K562 (cell line): Measurements from ENCODE around the gene C5orf24. TPM values are rescaled to one million over a fixed set of nuclear protein-coding genes. Genes with fewer than 3 reads are reported as not detected.
A peak's percentile ranks its signal among the peaks of the same experiment; 100 is the strongest.

Experiments used
- CHD7 ChIP-seq: fragments of 200-600 bp; sonication (generic); IDR thresholded peaks from one replicate; pipeline ENCODE4 v1.6.1; 2012; ENCODE audit warnings: mild to moderate bottlenecking, low read depth, low read length, inconsistent platforms
- ERF ChIP-seq: fragments of 450-650 bp; formaldehyde crosslinking; IDR thresholded peaks from 2 replicates; pipeline ENCODE4 v1.4.0; 2020; ENCODE audit warnings: mild to moderate bottlenecking, mixed read lengths
- GATAD2B ChIP-seq: fragments of 450-650 bp; IDR thresholded peaks from 2 replicates; pipeline ENCODE4 v1.6.1; 2017; ENCODE audit warnings: mild to moderate bottlenecking, borderline replicate concordance
- RBM22 ChIP-seq: fragments of 200-400 bp; formaldehyde crosslinking; IDR thresholded peaks from 2 replicates; pipeline ENCODE4 v1.6.1; 2018; ENCODE audit warnings: low read length, low read depth; ENCODE audit not compliant: poor library complexity, severe bottlenecking
- XRCC3 ChIP-seq: fragments of 450-650 bp; IDR thresholded peaks from 2 replicates; pipeline ENCODE4 v1.6.1; 2017; ENCODE audit warnings: mild to moderate bottlenecking, moderate library complexity
- XRCC5 ChIP-seq: fragments of 200-400 bp; formaldehyde crosslinking; IDR thresholded peaks from 2 replicates; pipeline ENCODE4 v1.6.1; 2017; ENCODE audit warnings: low read depth, mild to moderate bottlenecking, low read length
- ZNF133 ChIP-seq: fragments of 250-450 bp; sonication (Bioruptor Pico); IDR thresholded peaks from 2 replicates; pipeline ENCODE4 v1.4.0; 2020; ENCODE audit warnings: mild to moderate bottlenecking
- polyA plus RNA-seq, 8 experiments: library from polyadenylated mRNA; depleted of rRNA in 4 of 8; stranded (reverse) in 5 of 8; unstranded in 3 of 8; fragments of >200 nt; fragmentation: Nextera tagmentation in 2 of 8; fragmentation: Illumina TruSeq in 1 of 8; extraction: Ambion mirVana in 2 of 8; extraction: Trizol in 1 of 8; gene quantifications; 2 replicates each; pipeline versions ENCODE4 v1.2.1 to v1.2.3, GENCODE V29; 2011 to 2014; ENCODE audit warnings: inconsistent platforms in 1 of 8, missing spikeins in 1 of 8
- total RNA-seq, 7 experiments: library from RNA; depleted of rRNA in 6 of 7; stranded (reverse); fragments of >200 nt in 6 of 7; fragmentation: Illumina TruSeq in 2 of 7; extraction: Trizol in 2 of 7; gene quantifications; 2 replicates each; pipeline versions ENCODE4 v1.2.1 to v1.2.3, GENCODE V29; 2011 to 2021; ENCODE audit warnings: low replicate concordance in 1 of 7
- TF ChIP-seq, protein P1 (sequence below): sonication (generic); formaldehyde crosslinking; IDR thresholded peaks from 2 replicates; pipeline ENCODE4 v1.8.1; 2023; ENCODE audit warnings: mild to moderate bottlenecking, missing genetic modification reagents
- TF ChIP-seq, protein P2 (sequence below): sonication (generic); formaldehyde crosslinking; IDR thresholded peaks from 2 replicates; pipeline ENCODE4 v1.9.0; 2022; ENCODE audit warnings: mild to moderate bottlenecking, missing genetic modification reagents
- TF ChIP-seq, protein P3 (sequence below): fragments of 450-650 bp; formaldehyde crosslinking; IDR thresholded peaks from 2 replicates; pipeline ENCODE4 v1.4.0; 2022; ENCODE audit warnings: missing genetic modification characterization

The C5orf24 gene
- total and polyA plus RNA-seq, 9 of the 15 experiments (the other 6 are each of a cell fraction or from before 2014, with no cell fraction given) = 8.9 to 38.6 (median 28.4) TPM

- TF ChIP-seq CHD7 = no peak
- TF ChIP-seq RBM22 = peak; percentile 97
- TF ChIP-seq XRCC3 = no peak
- TF ChIP-seq, protein P1, sequence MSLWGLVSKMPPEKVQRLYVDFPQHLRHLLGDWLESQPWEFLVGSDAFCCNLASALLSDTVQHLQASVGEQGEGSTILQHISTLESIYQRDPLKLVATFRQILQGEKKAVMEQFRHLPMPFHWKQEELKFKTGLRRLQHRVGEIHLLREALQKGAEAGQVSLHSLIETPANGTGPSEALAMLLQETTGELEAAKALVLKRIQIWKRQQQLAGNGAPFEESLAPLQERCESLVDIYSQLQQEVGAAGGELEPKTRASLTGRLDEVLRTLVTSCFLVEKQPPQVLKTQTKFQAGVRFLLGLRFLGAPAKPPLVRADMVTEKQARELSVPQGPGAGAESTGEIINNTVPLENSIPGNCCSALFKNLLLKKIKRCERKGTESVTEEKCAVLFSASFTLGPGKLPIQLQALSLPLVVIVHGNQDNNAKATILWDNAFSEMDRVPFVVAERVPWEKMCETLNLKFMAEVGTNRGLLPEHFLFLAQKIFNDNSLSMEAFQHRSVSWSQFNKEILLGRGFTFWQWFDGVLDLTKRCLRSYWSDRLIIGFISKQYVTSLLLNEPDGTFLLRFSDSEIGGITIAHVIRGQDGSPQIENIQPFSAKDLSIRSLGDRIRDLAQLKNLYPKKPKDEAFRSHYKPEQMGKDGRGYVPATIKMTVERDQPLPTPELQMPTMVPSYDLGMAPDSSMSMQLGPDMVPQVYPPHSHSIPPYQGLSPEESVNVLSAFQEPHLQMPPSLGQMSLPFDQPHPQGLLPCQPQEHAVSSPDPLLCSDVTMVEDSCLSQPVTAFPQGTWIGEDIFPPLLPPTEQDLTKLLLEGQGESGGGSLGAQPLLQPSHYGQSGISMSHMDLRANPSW (CRISPR knock-in tag) = 0 out of 2 replicates have a peak, but pooled peaks have one; percentile 73
- TF ChIP-seq, protein P2, sequence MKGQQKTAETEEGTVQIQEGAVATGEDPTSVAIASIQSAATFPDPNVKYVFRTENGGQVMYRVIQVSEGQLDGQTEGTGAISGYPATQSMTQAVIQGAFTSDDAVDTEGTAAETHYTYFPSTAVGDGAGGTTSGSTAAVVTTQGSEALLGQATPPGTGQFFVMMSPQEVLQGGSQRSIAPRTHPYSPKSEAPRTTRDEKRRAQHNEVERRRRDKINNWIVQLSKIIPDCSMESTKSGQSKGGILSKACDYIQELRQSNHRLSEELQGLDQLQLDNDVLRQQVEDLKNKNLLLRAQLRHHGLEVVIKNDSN (CRISPR knock-in tag) = peak; percentile 50; the same call in 1 of the 2 replicates
- peak; percentile 96 for TF ChIP-seq ERF
- peak; percentile 29; the same call in 1 of the 2 replicates for TF ChIP-seq GATAD2B
- TF ChIP-seq, protein P3, sequence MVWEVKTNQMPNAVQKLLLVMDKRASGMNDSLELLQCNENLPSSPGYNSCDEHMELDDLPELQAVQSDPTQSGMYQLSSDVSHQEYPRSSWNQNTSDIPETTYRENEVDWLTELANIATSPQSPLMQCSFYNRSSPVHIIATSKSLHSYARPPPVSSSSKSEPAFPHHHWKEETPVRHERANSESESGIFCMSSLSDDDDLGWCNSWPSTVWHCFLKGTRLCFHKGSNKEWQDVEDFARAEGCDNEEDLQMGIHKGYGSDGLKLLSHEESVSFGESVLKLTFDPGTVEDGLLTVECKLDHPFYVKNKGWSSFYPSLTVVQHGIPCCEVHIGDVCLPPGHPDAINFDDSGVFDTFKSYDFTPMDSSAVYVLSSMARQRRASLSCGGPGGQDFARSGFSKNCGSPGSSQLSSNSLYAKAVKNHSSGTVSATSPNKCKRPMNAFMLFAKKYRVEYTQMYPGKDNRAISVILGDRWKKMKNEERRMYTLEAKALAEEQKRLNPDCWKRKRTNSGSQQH (CRISPR knock-in tag) = no peak
- TF ChIP-seq XRCC5 = no peak
- no peak for TF ChIP-seq ZNF133
Observed at GRCh38 chr5:134845852-134846640, at the start of gene C5orf24 (continued).
